ENCODE data around the gene TMEM141. TPM values are rescaled to one million over a fixed set of nuclear protein-coding genes. Genes with fewer than 3 reads are reported as not detected.

The TMEM141 gene
- total and polyA plus RNA-seq, 2 donors (not counting 3 experiments of a cell fraction or from before 2014, with no cell fraction given), result 43.2 to 146 TPM

DNA sequence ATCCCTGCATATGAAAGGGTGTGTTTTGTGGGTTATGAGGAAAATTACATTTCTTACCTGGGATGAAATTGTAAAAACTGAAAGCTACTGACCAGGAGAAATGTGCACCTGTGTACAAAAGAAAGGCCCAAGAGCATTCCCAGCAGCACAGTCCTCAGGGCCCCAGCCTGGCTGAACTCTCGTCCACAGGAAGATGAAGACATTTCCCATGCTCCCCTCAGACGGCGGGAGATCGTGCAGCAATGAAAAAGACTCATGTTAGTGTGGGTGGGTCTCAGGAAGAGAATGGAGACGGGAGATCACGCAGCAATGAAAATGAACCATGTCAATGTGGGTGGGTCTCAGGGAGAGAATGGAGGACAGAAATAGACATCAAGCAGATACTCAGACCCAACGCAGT lies 14.2 kb upstream of the TMEM141 start:
- H4K20me1 ChIP-seq (replicated peaks; ENCODE audit: control insufficient read depth, extremely low read depth, insufficient read depth, low read length), result no peaks in the 10 kb centered on the region
- no peaks in the 10 kb centered on the region for H3K36me3 ChIP-seq (ENCODE audit: control insufficient read depth in 2 of 2, extremely low read depth in 1 of 2, insufficient read depth in 2 of 2, low read length in 2 of 2)
- FAIRE-seq, result no peak
- peaks cover 14 to 24% of the 10 kb centered on the region in 2 experiments for H3K27me3 ChIP-seq (ENCODE audit: control insufficient read depth in 2 of 2, insufficient read depth in 2 of 2, low read length in 2 of 2)
- no peak overlapping the region for H3K4me3 ChIP-seq (replicated peaks in 1 of 3; ENCODE audit: insufficient read depth in 1 of 3, low read depth in 1 of 3, low read length in 3 of 3)
- intact Hi-C loops (cut with micrococcal nuclease) (no loop called here), dilution Hi-C loops (cut with MboI; ENCODE audit: extremely low pct_ligation_motif_present, low sequenced_read_pairs) (no loop called here)
- H3K9me1 ChIP-seq (replicated peaks; ENCODE audit: control insufficient read depth, extremely low read depth, insufficient read depth, low read length), result no peaks in the 10 kb centered on the region
- H3K9ac ChIP-seq (replicated peaks; ENCODE audit: extremely low read depth, insufficient read depth, low read length), result no peak overlapping the region
- no peaks in the 10 kb centered on the region for H3K4me1 ChIP-seq (ENCODE audit: control insufficient read depth, extremely low read depth, insufficient read depth, low read length)
- H3K9me3 ChIP-seq (replicated peaks; ENCODE audit: control insufficient read depth, insufficient read depth, low read length), result peaks cover 3% of the 10 kb centered on the region
- no peaks in the 10 kb centered on the region for H3K79me2 ChIP-seq (ENCODE audit: control insufficient read depth, insufficient read depth, low read length)
- DNase-seq (ENCODE audit: low read depth, low spot score), result no peak
- H2AFZ ChIP-seq (ENCODE audit: low read depth, low read length), result peak overlapping the region; percentile 7
- no peak overlapping the region for H3K4me2 ChIP-seq (ENCODE audit: insufficient read depth, low read length)
- H3K27ac ChIP-seq (ENCODE audit: insufficient read depth, low read depth, low read length), result no peak overlapping the region
- CTCF ChIA-PET, result interaction anchor here (1.4 to 2.5 kb wide), 6 partner anchors 9 to 460 kb away, joined by 3 to 17 read pairs (median 6); partner anchors contain the start of gene ABCA2
- no peak for TF ChIP-seq CTCF (IDR thresholded peaks at IDR 0.05; ENCODE audit: extremely low read depth in 1 of 2, insufficient read depth in 1 of 2, low read depth in 1 of 2, low read length in 2 of 2)
- no peak for TF ChIP-seq POLR2A (IDR thresholded peaks at IDR 0.05; ENCODE audit: low read depth, low read length)
- TF ChIP-seq, protein P1, sequence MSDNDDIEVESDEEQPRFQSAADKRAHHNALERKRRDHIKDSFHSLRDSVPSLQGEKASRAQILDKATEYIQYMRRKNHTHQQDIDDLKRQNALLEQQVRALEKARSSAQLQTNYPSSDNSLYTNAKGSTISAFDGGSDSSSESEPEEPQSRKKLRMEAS (IDR thresholded peaks at IDR 0.05; ENCODE audit: insufficient read depth, insufficient read length), result no peak
- TF ChIP-seq JUN (IDR thresholded peaks at IDR 0.05; ENCODE audit: borderline replicate concordance, insufficient read depth, insufficient read length, low read depth), result no peak
- TF ChIP-seq POLR2AphosphoS5 (IDR thresholded peaks at IDR 0.05; ENCODE audit: insufficient read depth, low read depth, low read length), result no peak
- TF ChIP-seq EZH2 (IDR thresholded peaks at IDR 0.05; ENCODE audit: borderline replicate concordance, low read depth, low read length, severe bottlenecking), result no peak
- no peak for TF ChIP-seq MYC (IDR thresholded peaks at IDR 0.05; ENCODE audit: low read depth, low read length)
- no peak for TF ChIP-seq GATA2 (IDR thresholded peaks at IDR 0.05; ENCODE audit: insufficient read depth, insufficient read length, low read depth, low read length)
- no peak for TF ChIP-seq FOS (IDR thresholded peaks at IDR 0.05; ENCODE audit: borderline replicate concordance, insufficient read depth, low read length)
- POLR2A ChIA-PET, result no interaction called here
- BruUV-seq (replicated peaks), result no TSS peak

All from endothelial cell of umbilical vein (primary cell).